K562 (cell line): Measurements from ENCODE around the gene CUL2. TPM values are rescaled to one million over a fixed set of nuclear protein-coding genes. Genes with fewer than 3 reads are reported as not detected.

Experiments
- ATAC-seq: fragments of 200-7000 bp; cut with Tn5 transposase; 3 replicates; pipeline ENCODE4 v1.9.1; 2020; ENCODE audit warnings: moderate library complexity
- BruUV-seq: library from RNA; stranded (reverse); fragments of 400-500 nt; replicated peaks from 2 replicates; lab custom pipeline; 2021; lab: Mats Ljungman, UMichigan
- CTCF ChIA-PET: fragments of 300-600 bp; formaldehyde crosslinking; extraction: SDS; loops from one replicate; lab custom pipeline; 2021; ENCODE audit warnings: low intra/inter-chr PET ratio; lab: Yijun Ruan, JAX
- POLR2A ChIA-PET: fragments of 300-600, 350-650 bp; sonication (Branson Sonifier 250); formaldehyde crosslinking; extraction: SDS; loops from one replicate; lab custom pipeline; 2021; ENCODE audit warnings: antibody characterized with exemption, inconsistent platforms; lab: Yijun Ruan, JAX
- DNase-seq, 4 experiments: peaks; one replicate each; pipeline versions ENCODE4 v3.0.0 to v3.0.0-alpha.2; 2011 to 2018; ENCODE audit warnings: low spot score in 3 of 4, mixed read lengths in 3 of 4; ENCODE audit errors: extremely low read depth in 1 of 4
- FAIRE-seq: peaks from 2 replicates; lab custom pipeline; 2011; peaks lifted over from hg19 to GRCh38; lab: Jason Lieb, UNC
- H2AFZ ChIP-seq: 2 replicates; pipeline ENCODE4 v1.6.0; 2011; ENCODE audit warnings: low read depth, low read length, control low read depth, inconsistent platforms
- H3K27ac ChIP-seq: fragments of 200-600 bp; 3 replicates; pipeline ENCODE4 v1.8.0; 2011; ENCODE audit warnings: low read depth, mild to moderate bottlenecking, control low read depth, inconsistent platforms, low read length, moderate library complexity, mixed read lengths; ENCODE audit errors: extremely low read depth
- H3K27me3 ChIP-seq, 2 experiments: fragments of 300-600 bp in 1 of 2; 2 replicates in 1 of 2; 3 replicates in 1 of 2; pipeline versions ENCODE4 v1.6.0 to v1.8.0; 2011; ENCODE audit warnings: inconsistent platforms in 2 of 2, low read length in 2 of 2, mild to moderate bottlenecking in 1 of 2, mixed read lengths in 1 of 2, moderate library complexity in 1 of 2; ENCODE audit not compliant: control insufficient read depth in 2 of 2, insufficient read depth in 2 of 2
- H3K36me3 ChIP-seq: fragments of 300-600 bp; 3 replicates; pipeline ENCODE4 v1.8.0; 2011; ENCODE audit warnings: mild to moderate bottlenecking, low read length, inconsistent platforms; ENCODE audit not compliant: control insufficient read depth, insufficient read depth
- H3K4me1 ChIP-seq, 2 experiments: fragments of 200-600 bp in 1 of 2; replicated peaks in 1 of 2; 2 replicates in 1 of 2; 3 replicates in 1 of 2; pipeline versions ENCODE4 v1.5.1 to v1.8.0; 2011; ENCODE audit warnings: inconsistent platforms in 2 of 2, low read length in 2 of 2, mild to moderate bottlenecking in 1 of 2, mixed read lengths in 1 of 2, moderate library complexity in 1 of 2; ENCODE audit not compliant: control insufficient read depth in 2 of 2, insufficient read depth in 2 of 2
- H3K4me2 ChIP-seq: 2 replicates; pipeline ENCODE4 v1.6.1; 2011; ENCODE audit warnings: low read length, control low read depth, inconsistent platforms, mixed read lengths; ENCODE audit not compliant: insufficient read depth
- H3K4me3 ChIP-seq: fragments of 200-600 bp; sonication (generic), shearing (Covaris generic); 2 replicates; pipeline ENCODE4 v1.5.1; 2016; ENCODE audit warnings: control low read depth, inconsistent platforms
- H3K79me2 ChIP-seq: fragments of 200-600 bp; 3 replicates; pipeline ENCODE4 v1.8.0; 2011; ENCODE audit warnings: low read length, inconsistent platforms; ENCODE audit not compliant: control insufficient read depth, insufficient read depth
- H3K9ac ChIP-seq, 2 experiments: 2 replicates each; pipeline versions ENCODE4 v1.6.0 to v1.6.1; 2011; ENCODE audit warnings: low read depth in 2 of 2, low read length in 2 of 2, control low read depth in 1 of 2, inconsistent platforms in 1 of 2, mild to moderate bottlenecking in 1 of 2, mixed read lengths in 1 of 2; ENCODE audit not compliant: insufficient read depth in 1 of 2
- H3K9me1 ChIP-seq: one replicate; pipeline ENCODE4 v1.6.0; 2011; ENCODE audit warnings: inconsistent platforms, mild to moderate bottlenecking, low read length, moderate library complexity; ENCODE audit not compliant: control insufficient read depth, insufficient read depth
- H3K9me3 ChIP-seq: replicated peaks from 2 replicates; pipeline ENCODE4 v1.5.1; 2011; ENCODE audit warnings: low read depth, low read length, inconsistent platforms; ENCODE audit not compliant: control insufficient read depth, insufficient read depth
- H4K20me1 ChIP-seq: replicated peaks from 2 replicates; pipeline ENCODE4 v1.6.1; 2011; ENCODE audit warnings: low read length, inconsistent platforms, mixed read lengths; ENCODE audit not compliant: control insufficient read depth, insufficient read depth
- ARID1B ChIP-seq: fragments of 450-650 bp; IDR thresholded peaks from 2 replicates; pipeline ENCODE4 v1.6.1; 2016; ENCODE audit warnings: antibody characterized with exemption, mild to moderate bottlenecking, inconsistent platforms
- C11orf30 ChIP-seq: fragments of 450-650 bp; IDR thresholded peaks from 2 replicates; pipeline ENCODE4 v1.6.1; 2016; ENCODE audit warnings: low read depth, mild to moderate bottlenecking
- CBX5 ChIP-seq: IDR thresholded peaks from 2 replicates; pipeline ENCODE4 v1.6.1; 2014; ENCODE audit warnings: low read depth, borderline replicate concordance
- FOXP1 ChIP-seq: sonication (generic); formaldehyde crosslinking; IDR thresholded peaks from 2 replicates; pipeline ENCODE4 v1.8.0; 2022; ENCODE audit warnings: mild to moderate bottlenecking, missing genetic modification reagents
- GATAD2A ChIP-seq: fragments of 450-650 bp; IDR thresholded peaks from 2 replicates; pipeline ENCODE4 v1.6.1; 2017
- SAFB2 ChIP-seq: fragments of 200-400 bp; formaldehyde crosslinking; IDR thresholded peaks from 2 replicates; pipeline ENCODE4 v1.6.1; 2018; ENCODE audit warnings: borderline replicate concordance, low read length, low read depth, moderate library complexity; ENCODE audit not compliant: severe bottlenecking
- TEAD4 ChIP-seq, 2 experiments: sonication (generic) in 1 of 2; formaldehyde crosslinking in 1 of 2; IDR thresholded peaks; 2 replicates each; pipeline versions ENCODE4 v1.6.1 to v1.8.0; 2012 to 2022; ENCODE audit warnings: borderline replicate concordance in 1 of 2, inconsistent platforms in 1 of 2, low read length in 1 of 2, mild to moderate bottlenecking in 1 of 2, missing genetic modification reagents in 1 of 2
- ZNF146 ChIP-seq: IDR thresholded peaks from one replicate; pipeline ENCODE4 v1.6.1; 2018; ENCODE audit warnings: missing compliant biosample characterization; ENCODE audit not compliant: unreplicated experiment
- ZNF282 ChIP-seq: sonication (generic); formaldehyde crosslinking; IDR thresholded peaks from 2 replicates; pipeline ENCODE4 v1.8.1; 2023; ENCODE audit warnings: missing genetic modification reagents
- ZNF449 ChIP-seq: fragments of 250-450 bp; sonication (Bioruptor Pico); IDR thresholded peaks from 2 replicates; pipeline ENCODE4 v1.8.0; 2022; ENCODE audit warnings: moderate library complexity, mild to moderate bottlenecking, inconsistent platforms
- WGBS: fragments of 100-300 bp; shearing (Covaris generic); methylation state at CpG from one replicate; pipeline ENCODE4 v1.1.6; 2016; ENCODE audit warnings: low coverage, mixed read lengths; ENCODE audit not compliant: insufficient coverage; ENCODE audit errors: missing lambda C conversion rate; 5-methylcytosine and 5-hydroxymethylcytosine counted together
- in situ Hi-C: fragments of 300-500 bp; cut with MboI; formaldehyde crosslinking; loops from 4 replicates; pipeline ENCODE4 v1.15.0; 2018; ENCODE audit warnings: inconsistent platforms, mixed read lengths
- intact Hi-C: fragments of 100-400 bp; cut with micrococcal nuclease; formaldehyde crosslinking; loops from 2 replicates; pipeline ENCODE4 v1.14.2; 2022
- polyA plus RNA-seq, 8 experiments: library from polyadenylated mRNA; depleted of rRNA in 4 of 8; stranded (reverse) in 5 of 8; unstranded in 3 of 8; fragments of >200 nt; fragmentation: Nextera tagmentation in 2 of 8; fragmentation: Illumina TruSeq in 1 of 8; extraction: Ambion mirVana in 2 of 8; extraction: Trizol in 1 of 8; gene quantifications; 2 replicates each; pipeline versions ENCODE4 v1.2.1 to v1.2.3, GENCODE V29; 2011 to 2014; ENCODE audit warnings: inconsistent platforms in 1 of 8, missing spikeins in 1 of 8
- total RNA-seq, 7 experiments: library from RNA; depleted of rRNA in 6 of 7; stranded (reverse); fragments of >200 nt in 6 of 7; fragmentation: Illumina TruSeq in 2 of 7; extraction: Trizol in 2 of 7; gene quantifications; 2 replicates each; pipeline versions ENCODE4 v1.2.1 to v1.2.3, GENCODE V29; 2011 to 2021; ENCODE audit warnings: low replicate concordance in 1 of 7

Gene CUL2
- total and polyA plus RNA-seq, 9 of the 15 experiments (the other 6 are each of a cell fraction or from before 2014, with no cell fraction given): 17.3 to 46.3 (median 41.2) TPM

DNA sequence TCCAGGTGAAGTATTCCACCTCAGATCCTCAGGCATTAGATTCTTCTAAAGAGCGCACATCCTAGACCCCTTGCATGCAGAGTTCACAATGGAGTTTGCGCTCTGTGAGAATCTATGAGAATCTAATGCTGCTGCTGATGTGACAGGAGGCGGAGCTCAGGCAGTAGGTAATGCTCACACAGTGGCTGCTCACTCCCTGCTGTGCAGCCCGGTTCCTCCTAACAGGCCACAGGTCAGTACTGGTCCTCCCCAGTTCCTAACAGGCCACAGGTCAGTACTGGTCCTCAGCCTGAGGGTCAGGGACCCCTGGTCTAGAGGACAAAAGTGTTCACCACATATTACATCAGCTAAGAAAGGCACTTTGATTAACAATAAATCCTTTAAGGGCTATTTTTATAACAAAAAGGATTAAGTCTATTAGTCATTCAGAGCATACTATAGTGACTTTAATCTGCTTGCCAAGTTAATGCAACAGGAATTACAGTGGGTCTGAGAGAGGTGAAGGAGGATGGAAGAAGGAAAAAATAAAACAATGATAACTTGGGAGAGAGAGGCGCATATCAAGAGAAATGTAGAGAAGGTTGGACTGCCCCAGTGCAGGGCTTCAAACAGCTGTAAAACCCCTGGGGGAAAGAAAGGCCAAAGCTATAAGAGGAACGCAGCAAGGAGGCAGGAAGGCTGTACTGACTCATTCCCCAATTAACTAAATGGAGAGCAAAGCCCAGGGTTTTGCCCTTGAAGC lies 49.2 kb downstream of the CUL2 start:
- CTCF ChIA-PET: no interaction called here
- POLR2A ChIA-PET: interaction anchor here (1.7 kb wide), 1 partner anchor 15 kb away, joined by 5 read pairs; no protein-coding TSS in a partner anchor

More for the DNA sequence above, 49.2 kb downstream of the CUL2 start:
- H3K9me1 ChIP-seq: no peaks in the 10 kb centered on the region
- no peak overlapping the region for H3K4me2 ChIP-seq
- no TSS peak for BruUV-seq
- no peak overlapping the region for H3K9ac ChIP-seq
- WGBS: 84% methylated on average over 5 of the region's 6 CpGs
- TF ChIP-seq CBX5 (no peak), ARID1B (no peak), ZNF449 (no peak), C11orf30 (no peak), ZNF282 (no peak), SAFB2 (no peak), TEAD4 (IDR thresholded peaks at IDR 0.05; ENCODE audit: low read length) (no peak), TEAD4 (CRISPR knock-in tag; IDR thresholded peaks at IDR 0.05; ENCODE audit: borderline replicate concordance) (no peak), GATAD2A (no peak), ZNF146 (CRISPR knock-in tag) (no peak), FOXP1 (CRISPR knock-in tag) (no peak)
- FAIRE-seq (no peak), ATAC-seq (peak; percentile 33; the same call in 2 of the 3 replicates), DNase-seq (no peak)
- H3K27me3 ChIP-seq: no peaks in the 10 kb centered on the region
- no peak overlapping the region for H3K4me3 ChIP-seq
- intact Hi-C loops: no loop called here
- H3K9me3 ChIP-seq: no peaks in the 10 kb centered on the region
- H3K27ac ChIP-seq: no peak overlapping the region
- no peak overlapping the region for H2AFZ ChIP-seq
- in situ Hi-C loops: no loop called here
- no peaks in the 10 kb centered on the region for H3K79me2 ChIP-seq
- H3K4me1 ChIP-seq: peaks cover 3 to 10% of the 10 kb centered on the region in 2 experiments; a peak in 3 of 5 replicates
- peaks cover 60% of the 10 kb centered on the region for H3K36me3 ChIP-seq
- H4K20me1 ChIP-seq: no peaks in the 10 kb centered on the region
